ENCODE results near the gene SUN5. TPM values are rescaled to one million over a fixed set of nuclear protein-coding genes. Genes with fewer than 3 reads are reported as not detected.

Gene SUN5
- total and polyA plus RNA-seq, 2 of the 8 experiments (the other 6 are each of a cell fraction or from before 2014, with no cell fraction given) = not detected

DNA sequence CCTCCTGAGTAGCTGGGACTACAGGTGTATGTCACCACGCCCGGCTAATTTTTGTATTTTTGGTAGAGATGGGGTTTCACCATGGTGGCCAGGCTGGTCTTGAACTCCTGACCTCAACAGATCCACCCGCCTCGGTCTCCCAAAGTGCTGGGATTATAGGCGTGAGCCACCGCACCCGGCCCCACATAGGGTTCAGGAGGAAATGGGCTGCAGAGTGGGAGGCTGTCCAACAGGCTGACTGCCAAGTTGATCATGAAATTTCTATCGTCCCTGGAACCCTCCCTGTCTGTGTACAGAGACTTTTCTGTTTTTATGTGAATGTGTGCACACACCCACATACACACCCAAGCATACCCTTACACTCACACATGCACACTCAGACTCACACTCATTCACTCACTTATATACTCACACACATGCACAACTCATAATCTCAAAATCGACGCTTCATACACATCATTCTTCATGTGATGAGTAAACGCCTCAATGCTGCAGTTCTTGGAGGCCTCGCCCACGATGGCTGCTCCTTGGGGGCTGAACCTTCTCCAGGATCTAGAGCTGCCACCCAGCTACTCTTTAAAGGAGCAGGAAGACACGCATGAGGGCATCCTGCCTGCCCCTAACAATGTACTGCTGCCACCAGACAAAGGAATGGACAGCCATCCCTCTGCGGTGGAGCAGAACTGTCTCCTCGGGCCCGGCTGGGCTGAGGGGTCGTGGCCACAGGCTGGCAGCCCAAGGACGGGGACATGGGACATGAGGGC lies 35.6 kb downstream of the SUN5 start:
- ChIA-PET CTCF (ENCODE audit: partially characterized antibody) (interaction anchor here (0.7 to 1.6 kb wide), 4 partner anchors 10 to 66 kb away, joined by 4 to 7 read pairs (median 4); no protein-coding TSS in a partner anchor), POLR2A (ENCODE audit: partially characterized antibody) (interaction anchor here (0.6 kb wide), 1 partner anchor 110 kb away, joined by 3 read pairs; no protein-coding TSS in a partner anchor)
- no peak overlapping the region for H4K8ac ChIP-seq (ENCODE audit: extremely low read depth, insufficient read depth, low read length)
- H3K14ac ChIP-seq (ENCODE audit: insufficient read length) = no peak overlapping the region
- no peak overlapping the region for H2BK5ac ChIP-seq (ENCODE audit: low read depth, low read length)
- no peak overlapping the region for H4K5ac ChIP-seq (ENCODE audit: insufficient read length, low read depth, low read length)
- no peak overlapping the region for H3K27ac ChIP-seq (ENCODE audit: low read depth, low read length)
- no peak overlapping the region for H3K9ac ChIP-seq (replicated peaks in 1 of 4; ENCODE audit: extremely low read depth in 1 of 4, low read depth in 3 of 4, low read length in 3 of 4)
- no peak overlapping the region for H2BK20ac ChIP-seq (ENCODE audit: low read length)
- H3K36me3 ChIP-seq (ENCODE audit: control insufficient read depth in 2 of 4, insufficient read depth in 4 of 4, low read length in 3 of 4) = no peaks in the 10 kb centered on the region
- H2AFZ ChIP-seq (ENCODE audit: low read length) = no peak overlapping the region
- H3K79me2 ChIP-seq (ENCODE audit: control insufficient read depth in 1 of 2, insufficient read depth in 2 of 2, low read length in 2 of 2) = no peaks in the 10 kb centered on the region
- H3K79me1 ChIP-seq (ENCODE audit: low read depth, low read length) = no peaks in the 10 kb centered on the region; the same call in 1 of the 2 replicates
- H3K9me3 ChIP-seq (ENCODE audit: insufficient read depth in 2 of 2, low read depth in 1 of 2, low read length in 1 of 2) = no peaks in the 10 kb centered on the region
- no peak overlapping the region for H3K4me2 ChIP-seq (ENCODE audit: insufficient read depth in 1 of 2, low read depth in 2 of 2, low read length in 2 of 2)
- no peak overlapping the region for H3K4me3 ChIP-seq (ENCODE audit: extremely low read depth in 1 of 4, insufficient read depth in 2 of 4, low read depth in 3 of 4, low read length in 4 of 4)
- H3K18ac ChIP-seq (ENCODE audit: extremely low read depth, low read length) = no peak overlapping the region
- no peaks in the 10 kb centered on the region for H3K23me2 ChIP-seq (ENCODE audit: low read depth, low read length)
- H2BK15ac ChIP-seq (ENCODE audit: low read length) = 0 out of 2 replicates have a peak overlapping the region, but pooled peaks have one; percentile 31
- H3K56ac ChIP-seq (replicated peaks; ENCODE audit: insufficient read length, low read depth, low read length) = no peak overlapping the region
- FAIRE-seq = no peak
- H2AK5ac ChIP-seq (ENCODE audit: low read depth, low read length) = peak overlapping the region; percentile 39; the same call in 1 of the 2 replicates
- DNase-seq (ENCODE audit: low read depth in 1 of 2, low spot score in 2 of 2) = no peak
- no peak overlapping the region for H2BK120ac ChIP-seq (replicated peaks; ENCODE audit: low read depth, low read length)
- H3K23ac ChIP-seq (ENCODE audit: insufficient read length) = no peak overlapping the region
- no peaks in the 10 kb centered on the region for H3K27me3 ChIP-seq (replicated peaks in 1 of 4; ENCODE audit: control insufficient read depth in 3 of 4, extremely low read depth in 1 of 4, insufficient read depth in 3 of 4, low read length in 3 of 4)
- peak overlapping the region; percentile 94; the same call in 1 of the 2 replicates for H2BK12ac ChIP-seq (ENCODE audit: low read depth, low read length)
- H4K20me1 ChIP-seq (replicated peaks in 1 of 2; ENCODE audit: control insufficient read depth in 1 of 2, insufficient read depth in 2 of 2, low read length in 2 of 2) = no peaks in the 10 kb centered on the region
- peaks cover 7 to 18% (median 11%) of the 10 kb centered on the region in 4 experiments for H3K4me1 ChIP-seq (replicated peaks in 1 of 4; ENCODE audit: control insufficient read depth in 3 of 4, insufficient read depth in 4 of 4, low read length in 3 of 4)
- H4K91ac ChIP-seq (replicated peaks; ENCODE audit: insufficient read length, low read length) = no peak overlapping the region
- 85 to 100% methylated on average over 2 to 19 of the region's 19 CpGs for WGBS, 2 experiments (ENCODE audit: extremely low coverage in 1 of 2, insufficient coverage in 1 of 2, insufficient read length in 1 of 2, insufficient replicate concordance in 2 of 2, low coverage in 1 of 2, low lambda C conversion rate in 2 of 2, missing lambda C conversion rate in 1 of 2)
- H3K4ac ChIP-seq (replicated peaks; ENCODE audit: insufficient read length, low read depth, low read length) = no peak overlapping the region
- TF ChIP-seq RNF2 (IDR thresholded peaks at IDR 0.05; ENCODE audit: borderline replicate concordance, low read depth, low read length, missing control alignments, poor library complexity, severe bottlenecking) = no peak
- TF ChIP-seq RXRA (IDR thresholded peaks at IDR 0.05; ENCODE audit: insufficient read depth, low read depth, low read length) = no peak
- no peak for TF ChIP-seq EGR1 (IDR thresholded peaks at IDR 0.05; ENCODE audit: borderline replicate concordance, low read depth, low read length)
- no peak for TF ChIP-seq NANOG (IDR thresholded peaks at IDR 0.05; ENCODE audit: insufficient read depth, low read depth, low read length, poor library complexity, severe bottlenecking)
- no peak for TF ChIP-seq ASH2L (IDR thresholded peaks at IDR 0.05; ENCODE audit: low read length)
- TF ChIP-seq TAF1 (IDR thresholded peaks at IDR 0.05; ENCODE audit: low read depth, low read length) = no peak
- no peak for TF ChIP-seq KDM1A (IDR thresholded peaks at IDR 0.05; ENCODE audit: borderline replicate concordance, low read length)
- no peak for TF ChIP-seq TBP (IDR thresholded peaks at IDR 0.05; ENCODE audit: low read depth, low read length)
- TF ChIP-seq POU5F1 (IDR thresholded peaks at IDR 0.05; ENCODE audit: low read depth, low read length) = no peak
- TF ChIP-seq RBBP5 (IDR thresholded peaks at IDR 0.05; ENCODE audit: borderline replicate concordance, low read depth, low read length) = no peak
- no peak for TF ChIP-seq BCL11A (IDR thresholded peaks at IDR 0.05; ENCODE audit: low read depth in 2 of 2, low read length in 2 of 2)
